Adrenal gland (tissue), 12 donors: ENCODE measurements around the gene ARPC5. TPM values are rescaled to one million over a fixed set of nuclear protein-coding genes. Genes with fewer than 3 reads are reported as not detected.

Experiments used
- DNase-seq, 7 donors: peaks; one replicate each; pipeline ENCODE4 v3.0.0-alpha.2; 2019 to 2020
- H3K27ac ChIP-seq, 5 donors: fragments of 200-600 bp; sonication (generic) in 4 of 5; 1 replicate in 3 of 5; 2 replicates in 2 of 5; pipeline versions ENCODE4 v1.5.1 to v1.8.0; 2016 to 2020; ENCODE audit warnings: mild to moderate bottlenecking in 1 of 5
- H3K27me3 ChIP-seq: fragments of 200-600 bp; 2 replicates; pipeline ENCODE4 v1.8.0; 2021
- H3K36me3 ChIP-seq, 2 donors: fragments of 200-600 bp; replicated peaks in 1 of 2; 1 replicate in 1 of 2; 2 replicates in 1 of 2; pipeline versions ENCODE4 v1.5.1 to v1.8.0; 2018 to 2022
- H3K4me1 ChIP-seq, 2 donors: fragments of 200-600 bp; replicated peaks in 1 of 2; 1 replicate in 1 of 2; 2 replicates in 1 of 2; pipeline versions ENCODE4 v1.5.1 to v1.8.0; 2018 to 2021
- H3K4me3 ChIP-seq, 4 donors: fragments of 200-600 bp; sonication (generic) in 3 of 4; one replicate each; pipeline ENCODE4 v1.5.1; 2016 to 2018
- H3K9me3 ChIP-seq, 3 donors: fragments of 200-600 bp; sonication (generic) in 1 of 3; replicated peaks in 1 of 3; 1 replicate in 2 of 3; 2 replicates in 1 of 3; pipeline versions ENCODE4 v1.5.1 to v1.8.0; 2016 to 2021
- CTCF ChIP-seq, 6 experiments: fragments of 450-650 bp in 4 of 6; fragments of 200-600 bp in 2 of 6; sonication (generic) in 1 of 6; IDR thresholded peaks; 1 replicate in 5 of 6; 2 replicates in 1 of 6; pipeline versions ENCODE4 v1.5.1 to v1.8.0; 2016 to 2021; ENCODE audit warnings: antibody characterized with exemption in 6 of 6, mild to moderate bottlenecking in 2 of 6, moderate library complexity in 1 of 6
- POLR2A ChIP-seq, 2 donors: fragments of 450-650 bp; IDR thresholded peaks; one replicate each; pipeline ENCODE4 v1.6.1; 2017; ENCODE audit warnings: antibody characterized with exemption in 2 of 2, mild to moderate bottlenecking in 2 of 2, moderate library complexity in 1 of 2
- WGBS, 4 donors: extraction: QIAGEN DNeasy Blood & Tissue Kit in 2 of 4; methylation state at CpG; one replicate each; pipeline versions ENCODE4 v1.1.5 to v1.1.7; 2013 to 2017; 5-methylcytosine and 5-hydroxymethylcytosine counted together
- intact Hi-C, 2 donors: fragments of 100-400 bp; cut with DNase I; formaldehyde crosslinking; loops; one replicate each; pipeline versions ENCODE4 v1.14.1 to v1.15.0; 2022 to 2023
- polyA plus RNA-seq, 3 donors: library from polyadenylated mRNA; stranded (reverse); fragments of 200-250 nt in 2 of 3; fragments of 350-450 nt in 1 of 3; fragmentation: Illumina TruSeq in 1 of 3; extraction: RNeasy Lipid Tissue Mini Kit (QIAGEN cat#74804) in 1 of 3; gene quantifications; one replicate each; pipeline ENCODE4 v1.2.3, GENCODE V29; 2013 to 2014
- total RNA-seq, 9 donors: library from RNA; depleted of rRNA in 4 of 9; stranded (reverse); fragments of >200 nt in 4 of 9; fragments of 120-200 nt in 1 of 9; fragmentation: NEBNext Ultra II Directional in 1 of 9; extraction: Animal tissue kit (Norgen Biotek cat#: 25700) in 1 of 9; gene quantifications; one replicate each; pipeline versions ENCODE4 v1.1.0 to v1.2.4, GENCODE V29; 2013 to 2023
- donor health status: healthy with polysubstance abuse.
- donor health status: Bipolar disorder and iron deficiency.
- donor health status: DM: yes; HTN: yes; CAD: no.
- donor health status: DM: no; HTN: no; CAD: no.
- donor health status: DM: no; HTN: no; CAD: no.
- donor health status: DM: yes; HTN: yes; CAD: no.

The ARPC5 gene
- total and polyA plus RNA-seq, 12 donors = 48.1 to 133 (median 85.0) TPM

DNA sequence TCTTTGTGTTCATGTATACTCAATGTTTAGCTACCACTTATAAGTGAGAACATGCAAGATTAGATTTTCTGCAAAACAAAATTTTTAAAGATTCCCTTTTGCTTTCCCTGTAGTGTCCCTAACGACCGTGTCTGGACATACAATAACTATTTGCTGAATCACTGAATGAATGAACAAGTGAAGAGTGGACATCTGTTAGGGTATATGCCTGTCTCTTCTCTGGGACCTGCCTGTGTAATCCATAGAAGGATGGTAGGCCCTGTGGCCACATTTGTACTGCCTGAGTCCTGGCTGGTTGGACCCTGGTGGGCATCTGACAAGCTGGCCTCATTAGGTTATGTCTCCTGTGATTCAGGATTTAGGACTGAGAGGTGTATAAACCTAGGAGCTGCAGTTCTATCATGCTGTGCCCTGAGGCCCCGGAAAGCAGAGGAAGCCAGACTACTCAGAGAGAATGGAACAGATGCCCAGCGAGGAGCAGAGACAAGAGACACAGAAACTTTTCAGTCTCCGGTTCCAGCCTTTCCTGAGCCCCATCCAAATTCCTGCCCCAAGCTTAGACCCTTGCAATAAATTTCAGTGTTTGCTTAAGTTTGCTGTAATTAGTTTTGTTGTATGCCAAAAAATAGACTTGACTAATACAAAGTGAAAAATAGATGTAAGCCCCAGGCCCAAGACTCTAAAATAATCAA lies 37.8 kb downstream of the ARPC5 start:
- H3K27ac ChIP-seq = peak overlapping the region in 1 of 5 donors; percentile 38
- H3K27me3 ChIP-seq = no peaks in the 10 kb centered on the region
- TF ChIP-seq POLR2A (IDR thresholded peaks at IDR 0.05) (no peak), CTCF (IDR thresholded peaks at IDR 0.05) (no peak)
- H3K4me3 ChIP-seq = no peak overlapping the region
- H3K4me1 ChIP-seq = peaks cover 0 to 9% of the 10 kb centered on the region in 2 donors
- H3K9me3 ChIP-seq = no peaks in the 10 kb centered on the region
- 69 to 80% (median 74%) methylated on average over 5 of the region's 5 CpGs for WGBS, 4 donors
- no peak for DNase-seq
- intact Hi-C loops = no loop called here
- no peaks in the 10 kb centered on the region for H3K36me3 ChIP-seq

- TF ChIP-seq POLR2A (IDR thresholded peaks at IDR 0.05) = no peak
- no peak for TF ChIP-seq CTCF (IDR thresholded peaks at IDR 0.05)
- intact Hi-C loops = no loop called here
- Histone ChIP-seq H3K9me3 (no peaks in the 10 kb centered on the region), H3K4me3 (no peak overlapping the region), H3K36me3 (no peaks in the 10 kb centered on the region), H3K4me1 (peaks cover 0 to 9% of the 10 kb centered on the region in 2 donors), H3K27ac (no peak overlapping the region), H3K27me3 (no peaks in the 10 kb centered on the region)
- DNase-seq = no peak
- WGBS, 4 donors = 80 to 92% (median 86%) methylated on average over 5 of the region's 5 CpGs
Measured at GRCh38 chr1:183596500-183596899, 39.1 kb downstream of the ARPC5 start.

DNA sequence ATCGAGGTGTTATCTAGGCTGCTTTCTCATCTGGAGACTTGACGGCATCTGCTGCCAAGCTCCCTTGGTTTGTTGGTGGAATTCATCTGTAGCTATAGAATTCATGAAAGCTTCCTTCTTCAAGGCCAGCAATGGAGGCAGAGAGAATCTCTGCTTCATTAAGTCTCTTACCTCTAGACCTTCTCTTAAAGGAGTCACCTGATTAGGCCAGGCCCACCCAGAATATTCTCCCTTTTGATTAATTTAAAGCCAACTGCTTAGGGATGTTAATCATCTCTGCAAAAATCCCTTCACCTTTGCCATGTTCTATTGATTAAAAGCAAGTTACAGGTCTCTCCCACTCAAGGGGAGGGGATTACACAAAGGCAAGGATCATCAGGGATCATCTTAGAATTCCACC lies 40.0 kb downstream of the ARPC5 start:
- Histone ChIP-seq H3K4me1 (peaks cover 0 to 9% of the 10 kb centered on the region in 2 donors), H3K9me3 (no peaks in the 10 kb centered on the region), H3K27me3 (no peaks in the 10 kb centered on the region), H3K36me3 (no peaks in the 10 kb centered on the region), H3K4me3 (no peak overlapping the region), H3K27ac (no peak overlapping the region)
- WGBS, 4 donors = 90 to 100% (median 96%) methylated on average over 1 to 2 of the region's 2 CpGs
- no peak for DNase-seq
- intact Hi-C loops = no loop called here
- TF ChIP-seq CTCF (IDR thresholded peaks at IDR 0.05) = no peak
- TF ChIP-seq POLR2A (IDR thresholded peaks at IDR 0.05) = no peak

GRCh38 chr1:183593356-183593755 lies 42.2 kb downstream of the ARPC5 start:
- TF ChIP-seq POLR2A (IDR thresholded peaks at IDR 0.05) (no peak), CTCF (IDR thresholded peaks at IDR 0.05) (no peak)
- peak overlapping the region in 1 of 5 donors; percentile 45 for H3K27ac ChIP-seq
- intact Hi-C loops = no loop called here

More at GRCh38 chr1:183593356-183593755, 42.2 kb downstream of the ARPC5 start:
- no peaks in the 10 kb centered on the region for H3K9me3 ChIP-seq
- peak in 3 of 7 donors; percentile 27 to 35 (median 30) for DNase-seq
- H3K4me1 ChIP-seq = peaks cover 0 to 4% of the 10 kb centered on the region in 2 donors
- no peaks in the 10 kb centered on the region for H3K27me3 ChIP-seq
- H3K36me3 ChIP-seq = no peaks in the 10 kb centered on the region
- no peak overlapping the region for H3K4me3 ChIP-seq
- 46 to 64% (median 52%) methylated on average over 3 of the region's 3 CpGs for WGBS, 4 donors
